GM21529 (cell line): ENCODE measurements around the gene COL8A1.
"Not testable (repeated sequence)": the region's sequence is repeated elsewhere in the genome, so short reads cannot be mapped to it uniquely, and the experiment has no call there.

ENCODE experiments used
- ATAC-seq: cut with Tn5 transposase; IDR thresholded peaks from one replicate; pipeline ENCODE4 v1.9.1; 2021; ENCODE audit not compliant: unreplicated experiment

Gene COL8A1

GRCh38 chr3:99838755-99839154, 200.4 kb downstream of the COL8A1 start:
- ATAC-seq = no peak

DNA sequence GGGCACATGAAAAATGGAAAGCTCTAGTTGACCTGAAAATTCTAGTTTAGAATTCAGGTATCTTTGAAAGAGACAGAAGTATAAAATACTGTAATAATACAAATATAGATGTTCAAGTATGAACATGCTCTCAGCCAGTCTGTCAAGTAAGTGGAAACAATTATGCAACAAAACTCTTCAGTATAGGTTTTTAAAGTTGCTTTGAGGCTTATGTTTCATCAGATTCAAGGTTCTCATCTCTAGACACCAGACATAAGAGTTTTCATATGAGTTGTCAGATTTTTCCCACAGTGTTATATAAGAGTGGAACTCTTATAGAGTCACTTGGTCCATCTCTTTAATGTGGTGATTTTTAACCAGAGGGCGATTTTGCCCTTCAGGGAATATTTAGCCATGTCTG, 201.2 kb downstream of the COL8A1 start:
- ATAC-seq = no peak

GRCh38 chr3:99841949-99842348, 203.6 kb downstream of the COL8A1 start:
- ATAC-seq = not testable (repeated sequence)

GRCh38 chr3:99842826-99843589, 204.6 kb downstream of the COL8A1 start:
- no peak for ATAC-seq

DNA sequence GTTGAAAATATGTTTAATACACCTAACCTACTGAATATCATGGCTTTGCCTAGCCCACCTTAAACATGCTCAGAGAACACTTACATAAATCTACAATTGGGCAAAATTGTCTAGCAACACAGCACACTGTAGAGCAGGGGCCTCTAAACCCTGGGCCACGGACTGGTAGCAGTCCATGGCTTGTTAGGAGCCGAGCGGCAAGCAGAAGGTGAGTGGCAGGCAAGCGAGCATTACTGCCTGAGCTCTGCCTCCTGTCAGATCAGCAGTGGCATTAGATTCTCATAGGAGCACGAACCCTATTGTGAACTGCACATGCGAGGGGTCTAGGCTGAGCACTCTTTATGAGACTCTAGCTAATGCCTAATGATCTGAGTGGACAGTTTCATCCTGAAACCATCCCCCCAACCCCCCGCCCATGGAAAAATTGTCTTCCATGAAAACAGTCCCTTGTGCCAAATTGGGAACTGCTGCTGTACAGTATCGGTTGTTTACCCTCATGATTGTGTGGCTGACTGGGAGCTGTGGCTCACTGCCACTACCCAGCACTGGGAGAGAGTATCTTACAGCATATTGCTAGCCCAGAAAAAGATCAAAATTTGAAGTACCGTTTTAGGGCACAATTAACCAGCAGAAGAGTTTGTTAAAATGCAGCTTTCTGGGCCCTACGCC, 205.3 kb downstream of the COL8A1 start:
- no peak for ATAC-seq

DNA sequence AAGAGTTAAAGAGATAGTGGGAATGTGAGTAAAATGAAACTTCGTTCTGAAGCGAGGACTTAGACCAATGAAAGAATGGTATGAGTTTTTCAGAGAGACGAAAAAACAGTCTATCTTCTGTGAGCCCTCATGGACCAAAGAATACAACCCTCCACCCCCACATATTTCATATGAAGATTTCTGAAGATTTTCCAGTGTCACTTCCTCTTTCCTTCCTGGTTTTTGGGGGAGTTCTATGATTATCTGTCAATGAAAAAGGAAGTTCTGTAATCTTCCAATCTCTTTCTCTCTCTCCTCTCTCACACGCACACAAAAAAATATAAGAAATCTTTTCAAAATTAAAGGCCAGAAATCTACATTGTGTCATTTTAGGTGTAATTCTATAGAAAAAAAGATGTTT, 206.9 kb downstream of the COL8A1 start:
- ATAC-seq = no peak

- no peak for ATAC-seq
These were observed 207.6 kb downstream of the COL8A1 start for GRCh38 chr3:99845999-99846398.

- no peak for ATAC-seq
These were observed 208.2 kb downstream of the COL8A1 start for GRCh38 chr3:99846477-99847160.

DNA sequence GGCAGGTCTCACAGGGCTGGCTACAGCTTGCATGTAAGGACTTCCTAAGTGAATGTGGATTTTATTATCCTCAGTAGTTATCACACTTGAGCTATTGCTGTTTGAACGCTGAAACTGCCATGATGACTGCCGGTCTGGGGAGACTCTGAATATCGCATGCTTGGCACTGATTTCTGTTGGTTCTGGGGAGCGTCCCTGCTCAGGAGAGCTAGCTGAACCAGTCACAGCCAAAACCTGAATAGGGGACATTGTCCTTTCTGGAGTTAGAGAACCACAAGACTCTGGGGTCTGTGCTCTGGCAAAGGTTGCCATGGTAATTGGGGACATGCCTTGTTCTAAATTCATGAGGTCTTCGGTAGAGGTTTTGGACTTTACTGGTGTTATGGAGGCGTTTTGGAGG, 210.0 kb downstream of the COL8A1 start:
- no peak for ATAC-seq
